Endothelial cell of umbilical vein (primary cell): ENCODE measurements around the gene BRICD5. TPM values are rescaled to one million over a fixed set of nuclear protein-coding genes. Genes with fewer than 3 reads are reported as not detected.

Experiments used
- BruUV-seq: library from RNA; stranded (reverse); fragments of 400-500 nt; replicated peaks from 2 replicates; lab custom pipeline; 2021; lab: Mats Ljungman, UMichigan
- CTCF ChIA-PET: fragments of 300-600, 350-600 bp; sonication (Branson Sonifier 250); formaldehyde crosslinking; loops from one replicate; lab custom pipeline; 2021; ENCODE audit warnings: antibody characterized with exemption, inconsistent platforms; lab: Charles Lee
- POLR2A ChIA-PET: fragments of 300-600, 350-600 bp; sonication (Branson Sonifier 250); formaldehyde crosslinking; loops from one replicate; lab custom pipeline; 2021; ENCODE audit warnings: antibody characterized with exemption, inconsistent platforms; lab: Charles Lee
- DNase-seq: peaks from one replicate; pipeline ENCODE4 v3.0.0-alpha.2; 2011; ENCODE audit warnings: low read depth, low spot score
- FAIRE-seq: peaks from 2 replicates; lab custom pipeline; 2011; peaks lifted over from hg19 to GRCh38; lab: Jason Lieb, UNC
- H2AFZ ChIP-seq: 2 replicates; pipeline ENCODE4 v1.6.0; 2012; ENCODE audit warnings: low read depth, low read length, control low read depth, inconsistent platforms
- H3K27ac ChIP-seq: 2 replicates; pipeline ENCODE4 v1.5.1; 2011; ENCODE audit warnings: low read depth, mild to moderate bottlenecking, control low read depth, low read length, moderate library complexity; ENCODE audit not compliant: insufficient read depth
- H3K27me3 ChIP-seq, 2 experiments: 2 replicates each; pipeline versions ENCODE4 v1.6.0 to v1.6.1; 2011; ENCODE audit warnings: low read length in 2 of 2, mixed read lengths in 1 of 2; ENCODE audit not compliant: control insufficient read depth in 2 of 2, insufficient read depth in 2 of 2
- H3K36me3 ChIP-seq, 2 experiments: 2 replicates in 1 of 2; 3 replicates in 1 of 2; pipeline ENCODE4 v1.5.1; 2011; ENCODE audit warnings: low read length in 2 of 2, mild to moderate bottlenecking in 1 of 2, moderate library complexity in 1 of 2; ENCODE audit not compliant: control insufficient read depth in 2 of 2, insufficient read depth in 2 of 2; ENCODE audit errors: extremely low read depth in 1 of 2
- H3K4me1 ChIP-seq: 3 replicates; pipeline ENCODE4 v1.5.1; 2011; ENCODE audit warnings: mild to moderate bottlenecking, low read length; ENCODE audit not compliant: control insufficient read depth, insufficient read depth; ENCODE audit errors: extremely low read depth
- H3K4me2 ChIP-seq: 2 replicates; pipeline ENCODE4 v1.6.1; 2011; ENCODE audit warnings: low read length, control low read depth, mixed read lengths; ENCODE audit not compliant: insufficient read depth
- H3K4me3 ChIP-seq, 3 experiments: fragments of 200-600 bp in 1 of 3; sonication (generic), shearing (Covaris generic) in 1 of 3; replicated peaks in 1 of 3; 2 replicates each; pipeline ENCODE4 v1.5.1; 2011 to 2016; ENCODE audit warnings: control low read depth in 3 of 3, low read length in 3 of 3, mild to moderate bottlenecking in 2 of 3, inconsistent platforms in 1 of 3, low read depth in 1 of 3, moderate library complexity in 1 of 3; ENCODE audit not compliant: insufficient read depth in 1 of 3
- H3K79me2 ChIP-seq: 2 replicates; pipeline ENCODE4 v1.6.0; 2012; ENCODE audit warnings: low read length, inconsistent platforms; ENCODE audit not compliant: control insufficient read depth, insufficient read depth
- H3K9ac ChIP-seq: replicated peaks from 2 replicates; pipeline ENCODE3; 2011; ENCODE audit warnings: low read length, control low read depth; ENCODE audit not compliant: insufficient read depth; ENCODE audit errors: extremely low read depth
- H3K9me1 ChIP-seq: replicated peaks from 3 replicates; pipeline ENCODE4 v1.6.0; 2011; ENCODE audit warnings: mild to moderate bottlenecking, low read length; ENCODE audit not compliant: control insufficient read depth, insufficient read depth; ENCODE audit errors: extremely low read depth
- H3K9me3 ChIP-seq: replicated peaks from 2 replicates; pipeline ENCODE4 v1.5.1; 2012; ENCODE audit warnings: low read length, inconsistent platforms; ENCODE audit not compliant: control insufficient read depth, insufficient read depth
- H4K20me1 ChIP-seq: replicated peaks from 2 replicates; pipeline ENCODE3; 2011; ENCODE audit warnings: mild to moderate bottlenecking, low read length; ENCODE audit not compliant: control insufficient read depth, insufficient read depth; ENCODE audit errors: extremely low read depth
- EZH2 ChIP-seq: IDR thresholded peaks from 2 replicates; pipeline ENCODE4 v1.6.1; 2012; ENCODE audit warnings: borderline replicate concordance, low read depth, mild to moderate bottlenecking, moderate library complexity, low read length, inconsistent platforms; ENCODE audit not compliant: severe bottlenecking
- GATA2 ChIP-seq: IDR thresholded peaks from 2 replicates; pipeline ENCODE4 v1.7.0; 2011; ENCODE audit warnings: low read depth, mild to moderate bottlenecking, moderate library complexity, mixed read lengths, low read length; ENCODE audit not compliant: insufficient read length, insufficient read depth
- JUN ChIP-seq: IDR thresholded peaks from 2 replicates; pipeline ENCODE4 v1.6.1; 2011; ENCODE audit warnings: borderline replicate concordance, low read depth; ENCODE audit not compliant: insufficient read length, insufficient read depth
- MYC ChIP-seq: IDR thresholded peaks from one replicate; pipeline ENCODE4 v1.6.1; 2011; ENCODE audit warnings: mild to moderate bottlenecking, low read depth, low read length
- dilution Hi-C: fragments of 300-500 bp; cut with MboI; formaldehyde crosslinking; loops from one replicate; pipeline ENCODE4 v1.15.0; 2019; ENCODE audit warnings: low sequenced_read_pairs; ENCODE audit not compliant: extremely low pct_ligation_motif_present
- intact Hi-C: fragments of 100-400 bp; cut with micrococcal nuclease; formaldehyde crosslinking; loops from one replicate; pipeline ENCODE4 v1.10.0; 2022
- polyA plus RNA-seq, 4 experiments: library from polyadenylated mRNA; depleted of rRNA in 3 of 4; stranded (reverse) in 3 of 4; unstranded in 1 of 4; fragments of >200 nt; gene quantifications; 2 replicates each; pipeline versions ENCODE4 v1.2.1 to v1.2.3, GENCODE V29; 2011 to 2012; ENCODE audit warnings: missing spikeins in 1 of 4
- total RNA-seq: library from RNA; stranded (reverse); gene quantifications from 2 replicates; pipeline ENCODE4 v1.2.3, GENCODE V29; 2021
- TF ChIP-seq, protein P1 (sequence below): IDR thresholded peaks from 2 replicates; pipeline ENCODE4 v1.6.1; 2011; ENCODE audit not compliant: insufficient read depth, insufficient read length

Gene BRICD5
- total and polyA plus RNA-seq, 2 donors (not counting 3 experiments of a cell fraction or from before 2014, with no cell fraction given), result 5.6 to 8.4 TPM

DNA sequence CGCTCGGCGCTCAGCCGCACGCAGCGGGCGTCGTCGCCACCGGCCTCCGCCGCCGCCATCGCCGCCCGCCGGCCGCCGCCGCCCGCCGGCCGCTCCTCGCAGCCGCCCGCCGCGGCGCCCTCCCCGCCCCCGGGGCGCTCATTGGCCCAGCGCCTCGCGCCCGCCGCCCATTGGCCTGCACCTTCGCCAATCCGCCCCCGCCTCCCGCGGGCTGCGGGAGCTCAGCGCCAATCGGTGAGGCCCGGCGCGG, 4.0 kb upstream of the BRICD5 start, which contains the start of gene PGP:
Gene PGP, minus strand, starts transcription at position 122 of the 250 bp plus-strand sequence. Its CDS starts 63 bp downstream, at position 59.
- peak within 1 kb of the TSS; percentile 87 for H3K9ac ChIP-seq
- H3K79me2 ChIP-seq, result peaks cover 25% of the 10 kb centered on the region
- no peaks in the 10 kb centered on the region for H4K20me1 ChIP-seq
- peaks cover 15% of the 10 kb centered on the region for H3K4me1 ChIP-seq
- peak within 1 kb of the TSS; percentile 74 to 89 (median 75) for H3K4me3 ChIP-seq
- H3K36me3 ChIP-seq, result peaks cover 0 to 3% of the 10 kb centered on the region in 2 experiments
- peak within 1 kb of the TSS; percentile 86 for H3K4me2 ChIP-seq
- no TSS peak for BruUV-seq
- TF ChIP-seq, protein P1, sequence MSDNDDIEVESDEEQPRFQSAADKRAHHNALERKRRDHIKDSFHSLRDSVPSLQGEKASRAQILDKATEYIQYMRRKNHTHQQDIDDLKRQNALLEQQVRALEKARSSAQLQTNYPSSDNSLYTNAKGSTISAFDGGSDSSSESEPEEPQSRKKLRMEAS, result no peak
- no peak for TF ChIP-seq MYC
- TF ChIP-seq JUN, result no peak
- no peak for TF ChIP-seq GATA2
- peak; percentile 97 for TF ChIP-seq EZH2
- H3K9me3 ChIP-seq, result no peaks in the 10 kb centered on the region
- H3K27ac ChIP-seq, result peak within 1 kb of the TSS; percentile 83
- FAIRE-seq, result no peak
- dilution Hi-C loops (no loop called here), intact Hi-C loops (loop anchor here (2.0 kb wide), 1 partner anchor 60 kb away; the partner anchor contains the start of gene TRAF7)
- H3K9me1 ChIP-seq, result no peaks in the 10 kb centered on the region
- POLR2A ChIA-PET, result interaction anchor here (2.2 kb wide), 1 partner anchor 60 kb away, joined by 15 read pairs; the partner anchor contains the start of gene TRAF7
- no peaks in the 10 kb centered on the region for H3K27me3 ChIP-seq
- DNase-seq, result no peak
- CTCF ChIA-PET, result interaction anchor here (1.0 to 1.3 kb wide), 4 partner anchors 10 to 74 kb away, joined by 3 to 7 read pairs (median 4); partner anchors contain the start of genes ECI1 and MLST8
- H2AFZ ChIP-seq, result peak within 1 kb of the TSS; percentile 63
